MCF 10A (cell line): ENCODE data around the gene FA2H. TPM values are rescaled to one million over a fixed set of nuclear protein-coding genes. Genes with fewer than 3 reads are reported as not detected.

Experiments
- BruUV-seq: library from RNA; stranded (reverse); fragments of 400-500 nt; replicated peaks from 2 replicates; lab custom pipeline; 2021; lab: Mats Ljungman, UMichigan
- CTCF ChIA-PET: fragments of 300-600 bp; sonication (Branson Sonifier 250); formaldehyde crosslinking; extraction: SDS; loops from one replicate; lab custom pipeline; 2021; ENCODE audit warnings: antibody characterized with exemption, inconsistent platforms; lab: Yijun Ruan, JAX
- POLR2A ChIA-PET: fragments of 300-600, 350-650 bp; sonication (Branson Sonifier 250); formaldehyde crosslinking; extraction: SDS; loops from one replicate; lab custom pipeline; 2020; ENCODE audit warnings: antibody characterized with exemption, inconsistent platforms; lab: Yijun Ruan, JAX
- DNase-seq: peaks from one replicate; pipeline ENCODE4 v3.0.0-alpha.2; 2018; ENCODE audit not compliant: unreplicated experiment
- H3K27ac Mint-ChIP-seq: one replicate; pipeline ENCODE4 v1.8.0; 2022; ENCODE audit warnings: mild to moderate bottlenecking, low read depth, mixed read lengths; ENCODE audit not compliant: unreplicated experiment
- H3K27me3 Mint-ChIP-seq: one replicate; pipeline ENCODE4 v1.8.0; 2022; ENCODE audit warnings: mixed read lengths; ENCODE audit not compliant: insufficient read depth, unreplicated experiment
- H3K36me3 Mint-ChIP-seq: one replicate; pipeline ENCODE4 v1.8.0; 2022; ENCODE audit warnings: mild to moderate bottlenecking, moderate library complexity, mixed read lengths; ENCODE audit not compliant: insufficient read depth, unreplicated experiment
- H3K4me1 Mint-ChIP-seq: one replicate; pipeline ENCODE4 v1.8.0; 2022; ENCODE audit warnings: mixed read lengths; ENCODE audit not compliant: insufficient read depth, unreplicated experiment
- H3K4me3 Mint-ChIP-seq: one replicate; pipeline ENCODE4 v1.8.0; 2022; ENCODE audit warnings: mild to moderate bottlenecking, moderate library complexity, mixed read lengths; ENCODE audit not compliant: unreplicated experiment
- H3K9me3 Mint-ChIP-seq: one replicate; pipeline ENCODE4 v1.8.0; 2022; ENCODE audit warnings: mixed read lengths; ENCODE audit not compliant: unreplicated experiment
- CTCF ChIP-seq: fragments of 200-600 bp; IDR thresholded peaks from one replicate; pipeline ENCODE4 v1.8.0; 2022; ENCODE audit warnings: antibody characterized with exemption, mild to moderate bottlenecking; ENCODE audit not compliant: unreplicated experiment
- intact Hi-C: fragments of 100-400 bp; cut with micrococcal nuclease; formaldehyde crosslinking; loops from 2 replicates; pipeline ENCODE4 v1.14.1; 2022
- total RNA-seq: library from RNA; stranded (reverse); gene quantifications from 2 replicates; pipeline ENCODE4 v1.2.3, GENCODE V29; 2022

Gene FA2H
- total RNA-seq, 1 experiment from 2014 or later, result not detected

GRCh38 chr16:74797414-74797813 is 22.8 kb upstream of the FA2H start:
- H3K27me3 Mint-ChIP-seq, result peaks cover 57% of the 10 kb centered on the region
- no peaks in the 10 kb centered on the region for H3K4me1 Mint-ChIP-seq
- intact Hi-C loops, result no loop called here
- TF ChIP-seq CTCF, result no peak
- no peak overlapping the region for H3K27ac Mint-ChIP-seq
- peaks cover 4% of the 10 kb centered on the region for H3K36me3 Mint-ChIP-seq
- CTCF ChIA-PET, result interaction anchor here (0.5 to 3.6 kb wide), 3 partner anchors 19 to 76 kb away, joined by 3 to 13 read pairs (median 4); no protein-coding TSS in a partner anchor
- no peak for DNase-seq
- H3K9me3 Mint-ChIP-seq, result peaks cover 15% of the 10 kb centered on the region
- no peak overlapping the region for H3K4me3 Mint-ChIP-seq
- POLR2A ChIA-PET, result no interaction called here
- BruUV-seq, result no TSS peak

GRCh38 chr16:74795104-74795503 is 20.5 kb upstream of the FA2H start:
- H3K9me3 Mint-ChIP-seq, result peaks cover under 1% of the 10 kb centered on the region
- H3K27me3 Mint-ChIP-seq, result peaks cover 34% of the 10 kb centered on the region
- H3K36me3 Mint-ChIP-seq, result peaks cover 4% of the 10 kb centered on the region
- intact Hi-C loops, result no loop called here
- no peaks in the 10 kb centered on the region for H3K4me1 Mint-ChIP-seq
- TF ChIP-seq CTCF, result no peak
- no TSS peak for BruUV-seq
- no peak for DNase-seq
- H3K27ac Mint-ChIP-seq, result no peak overlapping the region
- POLR2A ChIA-PET, result interaction anchor here (0.5 to 1.5 kb wide), 2 partner anchors 20 to 387 kb away, joined by 3 to 5 read pairs; partner anchors contain the start of gene FA2H
- H3K4me3 Mint-ChIP-seq, result no peak overlapping the region
- CTCF ChIA-PET, result interaction anchor here (0.6 to 3.6 kb wide), 5 partner anchors 17 to 81 kb away, joined by 3 to 13 read pairs (median 4); no protein-coding TSS in a partner anchor

GRCh38 chr16:74794668-74795067 is 20.0 kb upstream of the FA2H start:
- H3K4me3 Mint-ChIP-seq, result no peak overlapping the region
- no peak for DNase-seq
- TF ChIP-seq CTCF, result no peak
- H3K27me3 Mint-ChIP-seq, result peaks cover 31% of the 10 kb centered on the region
- H3K9me3 Mint-ChIP-seq, result no peaks in the 10 kb centered on the region
- POLR2A ChIA-PET, result interaction anchor here (1.5 kb wide), 1 partner anchor 20 kb away, joined by 5 read pairs; the partner anchor contains the start of gene FA2H
- CTCF ChIA-PET, result interaction anchor here (0.6 to 3.6 kb wide), 5 partner anchors 18 to 80 kb away, joined by 3 to 13 read pairs (median 4); no protein-coding TSS in a partner anchor
- no TSS peak for BruUV-seq
- H3K36me3 Mint-ChIP-seq, result peaks cover 4% of the 10 kb centered on the region
- no peak overlapping the region for H3K27ac Mint-ChIP-seq
- H3K4me1 Mint-ChIP-seq, result no peaks in the 10 kb centered on the region
- intact Hi-C loops, result no loop called here

- peaks cover 4% of the 10 kb centered on the region for H3K36me3 Mint-ChIP-seq
- CTCF ChIA-PET, result no interaction called here
Measured at GRCh38 chr16:74793571-74793970, 19.0 kb upstream of the FA2H start.

More at GRCh38 chr16:74793571-74793970, 19.0 kb upstream of the FA2H start:
- no peak for TF ChIP-seq CTCF
- Mint-ChIP-seq H3K27me3 (peaks cover 31% of the 10 kb centered on the region), H3K9me3 (no peaks in the 10 kb centered on the region), H3K27ac (no peak overlapping the region), H3K4me1 (no peaks in the 10 kb centered on the region), H3K4me3 (no peak overlapping the region)
- no peak for DNase-seq
- POLR2A ChIA-PET, result no interaction called here
- intact Hi-C loops, result no loop called here
- BruUV-seq, result no TSS peak
